IMR-90 (cell line): ENCODE measurements around the gene COLEC12. TPM values are rescaled to one million over a fixed set of nuclear protein-coding genes. Genes with fewer than 3 reads are reported as not detected.

ENCODE experiments used
- ATAC-seq: fragments of 200-7000 bp; cut with Tn5 transposase; 2 replicates; pipeline ENCODE4 v1.9.1; 2020; ENCODE audit warnings: low read depth, mild to moderate bottlenecking, moderate library complexity
- BruUV-seq: library from RNA; stranded (reverse); fragments of 400-500 nt; replicated peaks from 2 replicates; lab custom pipeline; 2021; lab: Mats Ljungman, UMichigan
- CTCF ChIA-PET: fragments of 300-600 bp; formaldehyde crosslinking; extraction: SDS; loops from one replicate; lab custom pipeline; 2021; ENCODE audit warnings: antibody characterized with exemption; lab: Yijun Ruan, JAX
- POLR2A ChIA-PET: fragments of 300-600 bp; sonication (Branson Sonifier 250); formaldehyde crosslinking; loops from one replicate; lab custom pipeline; 2022; ENCODE audit warnings: antibody characterized with exemption; ENCODE audit not compliant: unreplicated experiment; lab: Charles Lee
- DNase-seq: peaks from one replicate; pipeline ENCODE4 v3.0.0; 2013
- H2AFZ ChIP-seq: replicated peaks from 2 replicates; pipeline ENCODE3; 2013; ENCODE audit warnings: low read length, mild to moderate bottlenecking; ENCODE audit not compliant: poor library complexity
- H2AK5ac ChIP-seq: 2 replicates; pipeline ENCODE4 v1.6.1; 2013; ENCODE audit warnings: low read depth, low read length, inconsistent platforms
- H2AK9ac ChIP-seq: replicated peaks from 2 replicates; pipeline ENCODE3; 2013; ENCODE audit warnings: mild to moderate bottlenecking, low read depth, low read length, moderate library complexity; ENCODE audit not compliant: poor library complexity
- H2BK120ac ChIP-seq: 2 replicates; pipeline ENCODE4 v1.6.1; 2013; ENCODE audit warnings: low read depth, low read length, inconsistent platforms
- H2BK15ac ChIP-seq: 3 replicates; pipeline ENCODE4 v1.6.1; 2013; ENCODE audit warnings: low read depth, low read length, inconsistent platforms
- H2BK20ac ChIP-seq: 2 replicates; pipeline ENCODE4 v1.6.1; 2013; ENCODE audit warnings: low read depth, mild to moderate bottlenecking, inconsistent platforms, low read length, moderate library complexity
- H2BK5ac ChIP-seq: 2 replicates; pipeline ENCODE4 v1.6.1; 2013; ENCODE audit warnings: mild to moderate bottlenecking, low read depth, low read length, inconsistent platforms; ENCODE audit not compliant: poor library complexity, severe bottlenecking
- H3K14ac ChIP-seq: replicated peaks from 2 replicates; pipeline ENCODE4 v1.6.1; 2013; ENCODE audit warnings: low read depth, low read length, inconsistent platforms
- H3K18ac ChIP-seq: 2 replicates; pipeline ENCODE4 v1.6.1; 2013; ENCODE audit warnings: low read depth, low read length, control low read depth
- H3K23ac ChIP-seq: 2 replicates; pipeline ENCODE4 v1.6.1; 2013; ENCODE audit warnings: low read depth, low read length, inconsistent platforms
- H3K27ac ChIP-seq: 2 replicates; pipeline ENCODE4 v1.5.1; 2013; ENCODE audit warnings: mild to moderate bottlenecking, control low read depth, low read length; ENCODE audit not compliant: insufficient read depth
- H3K27me3 ChIP-seq: 2 replicates; pipeline ENCODE4 v1.6.1; 2013; ENCODE audit warnings: low read length; ENCODE audit not compliant: control insufficient read depth, insufficient read depth
- H3K36me3 ChIP-seq: 2 replicates; pipeline ENCODE4 v1.6.1; 2013; ENCODE audit warnings: low read length, mixed read lengths; ENCODE audit not compliant: control insufficient read depth, insufficient read depth
- H3K4ac ChIP-seq: 2 replicates; pipeline ENCODE4 v1.6.1; 2013; ENCODE audit warnings: low read depth, low read length, inconsistent platforms
- H3K4me1 ChIP-seq: 2 replicates; pipeline ENCODE4 v1.6.1; 2013; ENCODE audit warnings: low read length, mixed read lengths; ENCODE audit not compliant: control insufficient read depth, insufficient read depth
- H3K4me2 ChIP-seq: 2 replicates; pipeline ENCODE4 v1.6.1; 2013; ENCODE audit warnings: low read depth, mild to moderate bottlenecking, control low read depth, low read length, moderate library complexity
- H3K4me3 ChIP-seq: 2 replicates; pipeline ENCODE4 v1.5.1; 2013; ENCODE audit warnings: low read depth, mild to moderate bottlenecking, control low read depth, low read length, moderate library complexity; ENCODE audit not compliant: insufficient read depth
- H3K56ac ChIP-seq: 2 replicates; pipeline ENCODE4 v1.6.1; 2013; ENCODE audit warnings: low read length, inconsistent platforms; ENCODE audit not compliant: insufficient read depth; ENCODE audit errors: extremely low read depth
- H3K79me1 ChIP-seq, 2 experiments: 2 replicates each; pipeline ENCODE4 v1.6.1; 2013; ENCODE audit warnings: low read length in 2 of 2, inconsistent platforms in 1 of 2, low read depth in 1 of 2
- H3K9ac ChIP-seq: 2 replicates; pipeline ENCODE4 v1.6.1; 2013; ENCODE audit warnings: low read depth, low read length, control low read depth
- H3K9me1 ChIP-seq: 2 replicates; pipeline ENCODE4 v1.6.1; 2013; ENCODE audit warnings: low read length, inconsistent platforms; ENCODE audit not compliant: insufficient read depth
- H3K9me3 ChIP-seq: 2 replicates; pipeline ENCODE4 v1.6.1; 2013; ENCODE audit warnings: low read length; ENCODE audit not compliant: control insufficient read depth, insufficient read depth
- H4K20me1 ChIP-seq: 2 replicates; pipeline ENCODE4 v1.6.1; 2013; ENCODE audit warnings: low read length, inconsistent platforms; ENCODE audit not compliant: insufficient read depth
- H4K5ac ChIP-seq: 2 replicates; pipeline ENCODE4 v1.6.1; 2013; ENCODE audit warnings: mild to moderate bottlenecking, low read depth, low read length, control low read depth
- H4K8ac ChIP-seq, 2 experiments: 2 replicates each; pipeline ENCODE4 v1.6.1; 2013; ENCODE audit warnings: low read depth in 2 of 2, low read length in 2 of 2, control low read depth in 1 of 2, inconsistent platforms in 1 of 2
- H4K91ac ChIP-seq: 2 replicates; pipeline ENCODE4 v1.6.1; 2013; ENCODE audit warnings: low read depth, low read length, inconsistent platforms; ENCODE audit not compliant: insufficient read depth
- BHLHE40 ChIP-seq: fragments of 150-350 bp; IDR thresholded peaks from 2 replicates; pipeline ENCODE4 v1.6.1; 2016; ENCODE audit warnings: mild to moderate bottlenecking, low read depth, low read length
- CEBPB ChIP-seq: IDR thresholded peaks from 2 replicates; pipeline ENCODE4 v1.6.1; 2012; ENCODE audit warnings: low read depth, low read length, improper control_type of control experiment
- CHD1 ChIP-seq: IDR thresholded peaks from 2 replicates; pipeline ENCODE4 v1.6.1; 2012; ENCODE audit warnings: low read depth, low read length, improper control_type of control experiment
- CTCF ChIP-seq: conservative IDR thresholded peaks from 2 replicates; pipeline ENCODE4 v1.5.1; 2012; ENCODE audit warnings: mild to moderate bottlenecking, low read depth, low read length, improper control_type of control experiment
- FOS ChIP-seq: fragments of 150-350 bp; IDR thresholded peaks from 2 replicates; pipeline ENCODE4 v1.6.1; 2016; ENCODE audit warnings: low read depth, low read length
- MAFK ChIP-seq: IDR thresholded peaks from 2 replicates; pipeline ENCODE4 v1.6.1; 2012; ENCODE audit warnings: low read depth, low read length, improper control_type of control experiment
- MAZ ChIP-seq: IDR thresholded peaks from 2 replicates; pipeline ENCODE4 v1.6.1; 2012; ENCODE audit warnings: low read depth, mild to moderate bottlenecking, low read length, improper control_type of control experiment, moderate library complexity, borderline replicate concordance
- MXI1 ChIP-seq: IDR thresholded peaks from 2 replicates; pipeline ENCODE4 v1.6.1; 2012; ENCODE audit warnings: low read depth, mild to moderate bottlenecking, low read length, moderate library complexity, borderline replicate concordance
- NFE2L2 ChIP-seq: fragments of 150-350 bp; IDR thresholded peaks from 2 replicates; pipeline ENCODE4 v1.6.1; 2016; ENCODE audit warnings: low read depth, mild to moderate bottlenecking, low read length
- POLR2A ChIP-seq: IDR thresholded peaks from 2 replicates; pipeline ENCODE4 v1.6.1; 2012; ENCODE audit warnings: mild to moderate bottlenecking, low read depth, low read length
- RAD21 ChIP-seq: IDR thresholded peaks from 2 replicates; pipeline ENCODE4 v1.6.1; 2012; ENCODE audit warnings: low read length, improper control_type of control experiment
- RCOR1 ChIP-seq: IDR thresholded peaks from 2 replicates; pipeline ENCODE4 v1.6.1; 2012; ENCODE audit warnings: mild to moderate bottlenecking, low read length, improper control_type of control experiment; ENCODE audit not compliant: insufficient replicate concordance
- RFX5 ChIP-seq: IDR thresholded peaks from 2 replicates; pipeline ENCODE4 v1.8.0; 2012; ENCODE audit warnings: low read depth, mild to moderate bottlenecking, low read length, moderate library complexity
- USF2 ChIP-seq: fragments of 150-350 bp; IDR thresholded peaks from 2 replicates; pipeline ENCODE4 v1.6.1; 2017; ENCODE audit warnings: mild to moderate bottlenecking, antibody characterized with exemption, low read length, low read depth
- WGBS, 2 experiments: methylation state at CpG; one replicate each; pipeline versions ENCODE4 v1.1.5 to v1.1.7; 2013; ENCODE audit warnings: missing lambda C conversion rate in 2 of 2; ENCODE audit not compliant: insufficient read length in 1 of 2; ENCODE audit errors: extremely low coverage in 2 of 2; 5-methylcytosine and 5-hydroxymethylcytosine counted together
- dilution Hi-C: fragments of 300-500 bp; cut with HindIII; formaldehyde crosslinking; loops from one replicate; pipeline ENCODE4 v1.14.3; 2018; ENCODE audit warnings: low sequenced_read_pairs; ENCODE audit not compliant: unreplicated experiment
- in situ Hi-C: fragments of 300-500 bp; cut with MboI; formaldehyde crosslinking; loops from 3 replicates; pipeline ENCODE4 v1.14.3; 2019; ENCODE audit warnings: low sequenced_read_pairs, inconsistent platforms, mixed read lengths
- intact Hi-C: fragments of 100-400 bp; cut with micrococcal nuclease; formaldehyde crosslinking; loops from 2 replicates; pipeline ENCODE4 v1.10.0; 2022
- polyA plus RNA-seq, 3 experiments: library from polyadenylated mRNA; depleted of rRNA; stranded (reverse); fragments of >200 nt; gene quantifications; 2 replicates each; pipeline ENCODE4 v1.2.3, GENCODE V29; 2012; ENCODE audit warnings: low replicate concordance in 1 of 3
- total RNA-seq: library from RNA; depleted of rRNA; stranded (reverse); fragments of >200 nt; gene quantifications from 2 replicates; pipeline ENCODE4 v1.2.3, GENCODE V29; 2012

The COLEC12 gene
- total and polyA plus RNA-seq, 2 of the 4 experiments (the other 2 are of a cell fraction), result 1.0 to 2.3 TPM

- Histone ChIP-seq H4K5ac (no peak overlapping the region), H3K56ac (no peak overlapping the region), H2BK15ac (no peak overlapping the region), H2BK120ac (no peak overlapping the region), H2BK20ac (no peak overlapping the region), H3K27ac (no peak overlapping the region), H2AFZ (no peak overlapping the region), H4K91ac (no peak overlapping the region), H3K23ac (no peak overlapping the region), H3K14ac (no peak overlapping the region), H3K18ac (no peak overlapping the region), H3K79me1 (no peaks in the 10 kb centered on the region), H3K4me1 (no peaks in the 10 kb centered on the region), H3K4me3 (no peak overlapping the region), H3K4me2 (no peak overlapping the region), H2AK9ac (no peak overlapping the region), H3K9me3 (no peaks in the 10 kb centered on the region), H3K9me1 (no peaks in the 10 kb centered on the region), H3K9ac (no peak overlapping the region), H3K27me3 (peaks cover 54% of the 10 kb centered on the region), H3K36me3 (no peaks in the 10 kb centered on the region), H2BK5ac (no peak overlapping the region), H4K8ac (no peak overlapping the region), H2AK5ac (no peak overlapping the region), H3K4ac (no peak overlapping the region), H4K20me1 (no peaks in the 10 kb centered on the region)
- TF ChIP-seq MAZ (no peak), CEBPB (no peak), RAD21 (no peak), RCOR1 (no peak), MAFK (no peak), BHLHE40 (no peak), FOS (no peak), MXI1 (no peak), USF2 (no peak), CTCF (no peak), CHD1 (no peak), POLR2A (no peak), NFE2L2 (no peak), RFX5 (no peak)
- ChIA-PET POLR2A (no interaction called here), CTCF (no interaction called here)
- in situ Hi-C loops, result no loop called here
- no TSS peak for BruUV-seq
- ATAC-seq, result no peak
- dilution Hi-C loops, result no loop called here
- intact Hi-C loops, result no loop called here
- no peak for DNase-seq
- 100% methylated on average over 1 of the region's 7 CpGs; no CpG with 5 or more reads in 1 of the 2 experiments for WGBS, 2 experiments
Measured at GRCh38 chr18:302097-302496, 198.4 kb downstream of the COLEC12 start.
